Breast epithelium (tissue), 3 donors: ENCODE measurements around the gene C1QTNF3.

Source experiments
- CTCF ChIP-seq, 3 donors: fragments of 450-650 bp; IDR thresholded peaks; one replicate each; pipeline ENCODE4 v1.5.1; 2016 to 2017; ENCODE audit warnings: antibody characterized with exemption in 3 of 3, mild to moderate bottlenecking in 3 of 3, moderate library complexity in 3 of 3
- POLR2A ChIP-seq: fragments of 450-650 bp; IDR thresholded peaks from one replicate; pipeline ENCODE4 v1.6.1; 2016; ENCODE audit warnings: antibody characterized with exemption, mild to moderate bottlenecking, moderate library complexity
- POLR2AphosphoS5 ChIP-seq, 3 donors: sonication (generic); formaldehyde crosslinking; IDR thresholded peaks; one replicate each; pipeline ENCODE4 v1.6.1; 2017; ENCODE audit warnings: antibody characterized with exemption in 3 of 3

GRCh38 chr5:34016750-34017149 lies 26.3 kb downstream of the C1QTNF3 start:
- TF ChIP-seq CTCF (IDR thresholded peaks at IDR 0.05) (no peak), POLR2AphosphoS5 (IDR thresholded peaks at IDR 0.05) (no peak), POLR2A (no peak)
